Kasumi-1 (cell line): ENCODE measurements around the gene IMMP2L.
"Not testable (repeated sequence)": the region's sequence is repeated elsewhere in the genome, so short reads cannot be mapped to it uniquely, and the experiment has no call there.

Experiments
- DNase-seq, 2 experiments: peaks; one replicate each; lab custom pipeline; 2025; lab: John Stamatoyannopoulos, UW

The IMMP2L gene

DNA sequence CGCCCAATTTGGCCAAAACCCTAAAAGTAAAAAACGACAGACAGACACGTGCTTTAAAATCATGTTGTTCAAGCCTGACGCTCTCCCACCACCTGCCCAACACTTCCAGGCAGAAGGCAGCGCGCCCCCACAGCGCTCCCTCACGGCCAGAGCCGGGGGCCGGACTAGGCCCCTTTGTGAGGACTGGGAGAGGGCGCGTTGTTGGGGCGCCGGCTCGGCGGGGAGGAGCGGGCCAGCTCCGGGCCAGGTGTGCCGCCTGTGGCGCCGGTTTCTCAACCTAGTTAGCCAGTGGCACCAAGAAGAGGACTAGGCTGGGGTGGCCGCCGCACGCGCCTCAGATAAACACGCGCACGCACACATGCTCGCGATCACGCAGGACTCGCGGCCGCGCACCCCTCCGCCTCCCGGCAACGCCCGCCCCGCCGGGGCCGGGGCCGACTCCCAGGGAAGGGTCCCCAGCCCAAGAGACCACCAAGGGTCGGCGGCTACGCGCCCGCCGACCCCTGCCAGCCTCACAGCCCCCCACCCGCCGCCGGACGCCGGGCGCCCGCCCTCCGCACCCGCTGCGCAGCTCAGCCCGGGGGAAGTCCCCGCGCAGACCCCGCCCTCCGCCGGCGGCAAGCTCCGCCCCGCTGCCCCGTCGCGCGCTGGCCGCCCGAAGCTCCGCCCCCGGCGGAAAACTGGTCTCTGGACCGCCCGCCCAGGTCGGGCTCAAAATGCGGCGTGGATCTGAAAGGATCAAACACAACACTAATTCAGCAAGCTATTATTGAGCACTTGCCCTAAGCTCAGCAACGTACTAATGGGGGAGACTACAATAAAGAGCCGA is at the start of gene IMMP2L:
Gene IMMP2L, minus strand, starts transcription at position 589 of the 829 bp plus-strand sequence.
- DNase-seq: peak; percentile 65 to 74

DNA sequence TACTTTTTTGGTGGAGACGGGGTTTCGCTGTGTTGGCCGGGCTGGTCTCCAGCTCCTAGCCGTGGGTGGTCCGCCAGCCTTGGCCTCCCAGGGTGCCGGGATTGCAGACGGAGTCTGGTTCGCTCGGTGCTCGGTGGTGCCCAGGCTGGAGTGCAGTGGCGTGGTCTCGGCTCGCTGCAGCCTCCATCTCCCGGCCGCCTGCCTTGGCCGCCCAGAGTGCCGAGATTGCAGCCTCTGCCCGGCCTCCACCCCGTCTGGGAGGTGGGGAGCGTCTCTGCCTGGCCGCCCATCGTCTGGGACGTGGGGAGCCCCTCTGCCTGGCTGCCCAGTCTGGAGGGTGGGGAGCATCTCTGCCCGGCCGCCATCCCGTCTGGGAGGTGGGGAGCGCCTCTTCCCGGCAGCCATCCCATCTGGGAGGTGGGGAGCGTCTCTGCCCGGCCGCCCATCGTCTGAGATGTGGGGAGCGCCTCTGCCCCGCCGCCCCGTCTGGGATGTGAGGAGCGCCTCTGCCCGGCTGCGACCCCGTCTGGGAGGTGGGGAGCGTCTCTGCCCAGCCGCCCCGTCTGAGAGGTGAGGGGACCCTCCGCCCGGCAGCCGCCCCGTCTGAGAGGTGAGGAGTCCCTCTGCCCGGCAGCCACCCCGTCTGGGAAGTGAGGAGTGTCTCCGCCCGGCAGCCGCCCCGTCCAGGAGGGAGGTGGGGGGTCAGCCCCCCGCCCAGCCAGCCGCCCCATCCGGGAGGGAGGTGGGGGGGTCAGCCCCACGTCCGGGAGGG is 47.4 kb upstream of the IMMP2L start:
- not testable (repeated sequence) for DNase-seq

DNA sequence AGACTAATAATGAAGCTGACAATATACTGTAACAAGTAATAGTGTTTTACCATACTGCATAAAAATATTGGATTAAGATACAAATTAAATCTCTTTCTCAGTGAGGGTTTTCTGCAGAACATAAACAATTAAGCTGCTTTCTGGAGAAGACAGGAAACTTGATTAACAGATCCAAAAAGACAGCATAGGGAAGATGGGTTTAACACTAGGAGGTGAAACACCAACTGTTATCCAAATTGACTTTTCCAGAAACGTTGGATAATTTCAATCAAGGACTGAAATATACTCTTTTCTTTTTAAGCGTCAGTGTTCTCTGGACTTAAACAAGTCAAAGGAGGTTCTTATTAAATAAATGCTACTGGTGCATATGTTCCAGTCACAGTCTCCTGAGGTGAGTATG is 45.3 kb upstream of the IMMP2L start:
- no peak for DNase-seq

DNA sequence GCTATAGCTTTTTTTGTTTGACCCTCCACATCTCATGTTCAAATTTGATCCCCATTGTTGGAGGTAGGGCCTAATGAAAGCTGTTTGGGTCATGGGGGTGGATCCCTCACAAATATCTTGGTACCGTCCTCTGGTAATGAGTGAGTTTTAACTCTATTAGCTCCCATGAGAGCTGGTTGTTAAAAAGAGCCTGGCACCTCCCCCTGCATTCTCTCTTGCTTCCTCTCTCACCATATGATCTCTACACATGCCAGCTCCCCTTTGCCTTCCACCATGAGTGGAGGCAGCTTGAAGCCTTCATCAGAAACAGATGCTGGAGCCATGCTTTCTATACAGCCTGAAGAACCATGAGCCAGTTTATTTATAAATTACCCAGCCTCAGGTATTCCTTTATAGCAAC is 43.0 kb upstream of the IMMP2L start:
- no peak for DNase-seq

DNA sequence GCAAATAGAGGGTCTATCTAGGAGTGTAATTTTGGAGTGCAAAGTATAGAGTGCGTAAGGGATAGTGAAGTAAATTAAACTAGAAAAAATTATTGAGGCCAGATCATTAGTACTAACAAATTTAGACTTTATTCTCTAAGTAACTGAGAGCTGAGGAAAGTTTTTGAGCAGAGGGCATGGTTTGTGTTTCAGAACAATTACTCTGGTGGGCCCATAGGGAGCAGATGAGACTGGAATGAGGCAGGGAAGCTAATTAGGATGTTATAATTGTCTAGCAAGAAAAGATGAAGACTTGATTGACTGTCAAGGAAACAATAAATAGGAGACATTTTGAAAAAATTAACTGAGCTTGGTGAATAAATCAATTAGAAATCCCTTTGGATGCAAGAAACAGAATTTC is 37.8 kb upstream of the IMMP2L start:
- DNase-seq: no peak

DNA sequence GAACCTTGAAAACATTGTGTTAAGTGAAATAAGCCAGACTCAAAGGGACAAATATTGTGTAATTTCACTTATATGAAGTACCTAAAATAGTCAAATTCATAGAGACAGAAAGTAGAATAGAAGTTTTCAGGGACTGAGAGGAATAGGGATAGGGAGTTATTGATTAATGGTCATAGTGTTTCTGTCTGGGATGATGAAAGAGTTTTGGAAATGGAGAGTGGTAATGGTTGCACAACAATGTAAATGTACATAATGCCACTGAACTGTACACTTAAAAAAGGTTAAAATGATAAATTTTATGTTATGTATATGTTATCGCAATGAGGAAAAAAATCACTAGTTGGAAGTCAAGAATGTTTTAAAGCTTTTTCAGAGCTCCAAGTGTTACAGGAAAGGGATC is 33.5 kb upstream of the IMMP2L start:
- no peak for DNase-seq

DNA sequence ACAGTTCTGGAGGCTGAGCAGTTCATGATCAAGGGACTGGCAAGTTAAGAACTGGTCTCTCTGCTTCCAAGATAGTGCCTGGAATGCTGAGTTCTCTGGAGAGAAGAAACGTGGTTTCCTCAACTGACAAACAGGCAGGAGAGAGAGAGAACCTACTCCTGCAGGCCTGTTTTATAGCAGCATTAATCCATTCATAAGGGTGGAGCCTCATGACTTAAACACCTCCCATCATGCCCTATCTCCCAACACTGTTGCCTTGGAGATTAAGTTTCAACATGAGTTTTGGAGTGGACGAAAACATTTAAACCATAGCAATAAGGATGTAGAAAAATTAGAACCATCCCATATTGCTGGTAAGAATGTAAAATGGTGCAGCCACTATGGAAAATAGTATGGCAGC is 32.3 kb upstream of the IMMP2L start:
- no peak for DNase-seq

DNA sequence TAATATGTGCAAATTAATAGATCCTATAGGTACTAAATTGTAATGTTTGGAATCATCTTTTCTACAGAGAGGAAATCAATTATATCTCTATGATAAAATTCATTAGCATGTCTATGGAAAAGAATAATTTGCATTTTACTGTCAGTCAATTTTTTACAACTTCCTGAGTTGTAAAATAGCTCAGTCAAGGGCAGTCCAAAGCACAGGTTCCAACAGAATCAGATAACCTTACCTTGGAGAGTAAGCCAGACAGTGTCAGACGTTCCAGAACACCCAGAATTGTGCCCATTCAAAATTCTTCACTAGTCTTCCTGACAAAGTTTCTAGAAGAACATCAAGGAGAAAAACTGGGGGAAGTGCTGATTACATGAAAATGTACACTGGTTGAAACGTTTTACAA is 31.1 kb upstream of the IMMP2L start:
- DNase-seq: no peak

DNA sequence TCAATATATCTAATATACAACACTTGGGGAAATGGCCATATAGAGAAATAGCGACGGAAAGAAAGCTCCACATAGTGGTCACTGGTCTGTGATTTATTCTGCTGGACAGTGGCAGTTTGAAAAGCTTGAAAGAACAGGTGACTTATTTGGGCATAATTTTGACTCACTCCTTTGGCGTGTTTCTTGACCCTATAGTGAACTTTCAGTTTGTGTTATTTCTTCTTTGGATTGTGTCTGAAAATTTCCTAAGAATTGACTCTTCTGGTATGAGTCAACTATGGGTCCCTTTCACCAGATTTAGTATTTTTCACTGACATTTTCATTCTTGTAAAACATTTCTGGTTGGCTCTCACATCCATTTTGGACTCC is 25.8 kb upstream of the IMMP2L start:
- DNase-seq: no peak

DNA sequence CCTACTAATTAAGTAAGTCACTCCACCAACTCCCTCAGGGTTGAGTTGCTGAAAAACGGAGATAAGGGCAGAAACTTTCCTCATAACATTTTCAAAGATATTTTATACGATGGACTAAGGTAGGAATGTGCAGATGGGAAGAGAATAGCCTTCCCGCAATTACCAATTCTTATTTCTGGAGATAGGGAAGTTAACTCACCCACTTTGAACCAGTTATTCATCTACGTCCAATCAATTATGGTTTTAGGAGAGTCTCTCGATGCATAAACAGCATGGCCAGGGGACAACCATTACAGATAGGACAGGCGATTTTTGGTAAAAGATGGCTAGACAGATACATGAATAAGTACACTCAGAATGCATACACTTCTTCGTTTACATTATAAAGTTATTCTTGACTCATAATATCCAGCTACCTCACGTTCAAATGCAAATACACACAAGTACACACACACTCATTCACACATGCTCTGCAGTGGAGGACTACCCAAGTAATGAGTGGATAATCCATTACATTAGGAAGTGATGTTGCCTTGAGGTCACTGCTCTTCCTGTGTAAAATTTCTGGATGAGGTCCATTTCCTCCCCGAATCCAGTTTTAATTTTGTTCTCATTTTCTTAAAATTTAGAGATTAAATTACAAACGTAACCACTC is 25.2 kb upstream of the IMMP2L start:
- no peak for DNase-seq

DNA sequence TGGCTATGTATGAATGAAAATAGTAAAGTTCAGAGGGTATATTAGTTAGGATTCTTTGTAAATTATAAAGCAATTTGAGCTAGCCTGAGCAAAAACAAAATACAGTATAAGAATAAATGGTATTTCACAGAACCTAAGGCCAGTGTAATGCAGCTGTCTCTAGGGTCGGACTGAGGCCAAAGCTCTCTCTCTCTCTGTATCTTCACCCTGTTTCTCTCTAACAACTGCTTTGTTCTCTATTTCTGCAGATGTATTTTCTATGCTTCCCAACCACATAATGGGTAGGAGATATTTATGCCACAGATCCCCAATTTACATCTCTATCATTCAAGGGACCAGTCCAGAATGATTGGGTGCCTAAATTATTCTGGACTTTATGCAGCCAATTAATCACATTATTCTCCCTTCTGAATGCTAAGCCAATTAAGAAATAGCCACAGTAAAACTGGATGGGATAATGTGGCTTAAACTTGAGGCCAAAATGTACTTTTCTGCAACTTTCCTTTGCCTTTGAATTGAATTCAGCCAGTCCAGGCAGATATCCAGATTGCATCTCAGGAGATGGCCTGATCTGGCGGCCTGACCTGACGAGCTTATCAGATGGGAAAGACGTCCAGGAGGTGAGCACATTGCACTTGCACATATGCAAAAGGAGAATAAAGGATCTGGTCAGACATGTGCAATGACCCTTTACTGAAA is 24.6 kb upstream of the IMMP2L start:
- DNase-seq: no peak

DNA sequence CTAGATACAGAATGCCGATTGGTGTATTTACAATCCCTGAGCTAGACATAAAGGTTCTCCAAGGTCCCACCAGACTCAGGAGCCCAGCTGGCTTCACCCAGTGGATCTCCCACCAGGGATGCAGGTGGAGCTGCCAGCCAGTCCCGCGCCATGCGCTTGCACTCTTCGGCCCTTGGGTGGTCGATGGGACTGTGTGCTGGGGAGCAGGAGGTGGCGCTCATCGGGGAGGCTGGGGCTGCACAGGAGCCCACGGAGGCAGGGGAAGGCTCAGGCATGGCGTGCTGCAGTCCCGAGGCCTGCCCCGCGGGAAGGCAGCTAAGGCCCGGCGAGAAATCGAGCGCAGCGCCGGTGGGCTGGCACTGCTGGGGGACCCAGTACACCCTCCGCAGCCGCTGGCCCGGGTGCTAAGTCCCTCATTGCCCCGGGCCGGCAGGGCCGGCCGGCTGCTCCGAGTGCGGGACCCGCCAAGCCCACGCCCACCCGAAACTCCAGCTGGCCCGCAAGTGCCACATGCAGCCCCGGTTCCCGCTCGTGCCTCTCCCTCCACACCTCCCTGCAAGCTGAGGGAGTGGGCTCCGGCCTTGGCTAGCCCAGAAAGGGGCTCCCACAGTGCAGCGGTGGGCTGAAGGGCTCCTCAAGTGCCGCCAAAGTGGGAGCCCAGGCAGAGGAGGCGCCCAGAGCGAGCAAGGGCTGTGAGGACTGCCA is 19.6 kb upstream of the IMMP2L start:
- DNase-seq: not testable (repeated sequence)

DNA sequence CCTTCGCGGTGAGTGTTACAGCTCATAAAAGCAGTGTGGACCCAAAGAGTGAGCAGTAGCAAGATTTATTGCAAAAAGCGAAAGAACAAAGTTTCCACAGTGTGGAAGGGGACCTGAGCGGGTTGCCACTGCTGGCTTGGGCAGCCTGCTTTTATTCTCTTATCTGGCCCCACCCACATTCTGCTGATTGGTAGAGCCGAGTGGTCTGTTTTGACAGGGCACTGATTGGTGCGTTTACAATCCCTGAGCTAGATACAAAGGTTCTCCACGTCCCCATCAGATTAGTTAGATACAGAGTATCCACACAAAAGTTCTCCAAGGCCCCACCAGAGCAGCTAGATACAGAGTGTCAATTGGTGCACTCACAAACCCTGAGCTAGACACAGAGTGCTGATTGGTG is 18.9 kb upstream of the IMMP2L start:
- not testable (repeated sequence) for DNase-seq

DNA sequence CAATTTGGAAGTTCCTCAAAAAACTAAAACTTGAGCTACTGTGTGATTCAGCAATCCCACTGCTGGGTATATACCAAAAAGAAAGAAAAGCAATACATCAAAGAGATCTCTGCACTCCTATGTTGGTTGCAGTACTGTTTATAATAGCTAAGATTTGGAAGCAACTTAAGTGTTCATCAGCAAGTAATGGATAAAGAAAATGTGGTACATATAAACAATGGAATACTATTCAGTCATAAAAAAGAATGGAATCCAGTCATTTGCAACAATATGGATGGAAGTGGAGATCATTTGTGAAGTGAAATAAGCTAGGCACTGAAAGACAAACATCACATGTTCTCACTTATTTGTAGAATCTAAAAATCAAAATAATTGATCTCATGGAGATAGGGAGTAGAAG is 16.5 kb upstream of the IMMP2L start:
- DNase-seq: no peak

DNA sequence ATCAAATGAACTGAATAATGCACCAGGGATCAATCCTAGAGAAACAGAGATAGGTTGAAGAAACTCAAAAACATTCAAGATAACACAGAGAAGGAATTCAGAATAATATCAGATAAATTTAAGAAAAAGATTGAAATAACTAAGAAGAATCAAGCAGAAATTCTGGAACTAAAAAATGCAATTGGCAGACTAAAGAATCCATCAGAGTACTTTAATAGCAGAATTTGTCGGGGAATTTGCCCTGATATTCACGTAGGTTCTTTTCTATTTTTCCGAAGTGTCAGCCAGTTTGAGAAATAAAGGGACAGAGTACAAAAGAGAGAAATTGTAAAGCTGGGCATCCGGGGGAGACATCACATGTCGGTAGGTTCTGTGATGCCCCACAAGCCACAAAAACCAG is 9.4 kb upstream of the IMMP2L start:
- no peak for DNase-seq

DNA sequence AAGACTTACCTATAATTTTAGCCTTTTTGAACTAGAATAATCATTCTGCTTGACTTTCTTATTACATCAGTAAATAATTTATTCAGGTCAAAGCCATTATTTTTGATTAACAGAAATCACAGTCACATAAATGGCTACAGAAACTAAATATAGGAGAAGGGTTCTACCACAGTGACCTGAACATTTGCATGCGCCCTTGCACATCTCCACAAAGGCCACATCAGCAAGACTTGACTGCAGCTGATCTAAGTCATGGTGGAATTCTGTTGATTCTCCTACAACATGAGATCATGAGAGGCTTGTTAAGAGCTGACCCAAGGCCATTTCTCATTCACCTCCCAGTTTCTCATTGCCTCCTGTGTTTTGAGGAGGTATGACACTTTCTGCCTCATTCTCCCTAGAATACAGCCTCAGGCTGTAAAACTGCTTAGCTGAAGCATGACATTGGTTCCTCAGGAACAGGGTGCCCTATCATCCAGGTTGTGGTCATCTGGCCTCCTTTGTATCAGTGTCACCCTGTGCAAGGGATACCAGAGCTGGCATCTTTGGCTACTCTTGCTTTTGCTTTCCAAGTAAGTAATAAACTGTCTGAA is 6.7 kb upstream of the IMMP2L start:
- DNase-seq: no peak

DNA sequence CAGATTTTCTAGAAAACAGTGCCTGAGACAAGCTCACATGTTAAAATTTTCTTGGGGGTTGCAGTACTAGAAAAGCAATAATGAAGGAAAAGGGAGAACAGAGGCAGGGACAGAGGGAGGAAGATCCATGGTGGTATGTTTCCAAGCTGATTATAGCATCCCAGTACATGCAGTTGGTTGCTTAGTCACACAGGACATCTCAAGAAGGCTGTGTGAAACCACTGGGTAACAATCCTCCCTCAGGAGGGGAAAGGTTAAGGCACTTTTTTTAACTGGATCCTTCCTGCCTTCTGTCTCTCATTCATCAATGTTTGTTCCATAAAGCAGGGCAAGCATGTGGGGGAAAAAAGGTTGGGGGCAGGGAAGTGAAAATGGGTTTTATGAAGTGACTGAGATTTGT is 6.1 kb upstream of the IMMP2L start:
- DNase-seq: no peak

DNA sequence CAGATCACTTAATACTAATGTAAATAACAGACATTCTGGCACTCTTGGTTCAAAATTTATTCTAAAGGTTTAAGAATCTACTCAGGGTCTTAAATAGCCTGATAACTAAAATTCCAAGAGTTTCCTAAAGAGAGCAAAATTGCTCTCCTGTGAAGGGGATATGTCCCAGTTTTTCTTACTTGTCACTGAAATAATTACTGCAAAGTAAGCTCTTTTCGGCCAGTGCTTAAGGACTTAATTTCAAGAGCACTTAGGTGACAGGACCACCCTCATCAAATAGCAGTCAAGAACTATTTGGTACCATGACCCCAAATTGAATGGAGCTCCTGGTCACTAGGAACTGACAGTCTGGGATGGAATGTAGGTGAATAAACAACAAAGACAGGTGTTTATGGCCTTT is 1.8 kb upstream of the IMMP2L start:
- DNase-seq: no peak

DNA sequence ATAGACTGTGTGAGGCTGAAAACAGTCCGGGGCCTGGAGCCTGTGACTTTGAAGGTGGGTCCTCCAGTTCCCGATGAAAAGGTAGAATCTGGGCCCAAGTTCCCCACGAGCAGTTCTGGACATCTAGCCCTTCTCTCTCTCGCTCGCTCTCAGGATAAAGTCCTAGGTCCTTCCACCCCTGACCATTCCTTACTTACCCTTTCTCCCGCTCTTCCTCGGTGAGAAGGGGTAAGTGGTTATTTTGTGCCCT is 713 bp downstream of the IMMP2L start:
- no peak for DNase-seq

DNA sequence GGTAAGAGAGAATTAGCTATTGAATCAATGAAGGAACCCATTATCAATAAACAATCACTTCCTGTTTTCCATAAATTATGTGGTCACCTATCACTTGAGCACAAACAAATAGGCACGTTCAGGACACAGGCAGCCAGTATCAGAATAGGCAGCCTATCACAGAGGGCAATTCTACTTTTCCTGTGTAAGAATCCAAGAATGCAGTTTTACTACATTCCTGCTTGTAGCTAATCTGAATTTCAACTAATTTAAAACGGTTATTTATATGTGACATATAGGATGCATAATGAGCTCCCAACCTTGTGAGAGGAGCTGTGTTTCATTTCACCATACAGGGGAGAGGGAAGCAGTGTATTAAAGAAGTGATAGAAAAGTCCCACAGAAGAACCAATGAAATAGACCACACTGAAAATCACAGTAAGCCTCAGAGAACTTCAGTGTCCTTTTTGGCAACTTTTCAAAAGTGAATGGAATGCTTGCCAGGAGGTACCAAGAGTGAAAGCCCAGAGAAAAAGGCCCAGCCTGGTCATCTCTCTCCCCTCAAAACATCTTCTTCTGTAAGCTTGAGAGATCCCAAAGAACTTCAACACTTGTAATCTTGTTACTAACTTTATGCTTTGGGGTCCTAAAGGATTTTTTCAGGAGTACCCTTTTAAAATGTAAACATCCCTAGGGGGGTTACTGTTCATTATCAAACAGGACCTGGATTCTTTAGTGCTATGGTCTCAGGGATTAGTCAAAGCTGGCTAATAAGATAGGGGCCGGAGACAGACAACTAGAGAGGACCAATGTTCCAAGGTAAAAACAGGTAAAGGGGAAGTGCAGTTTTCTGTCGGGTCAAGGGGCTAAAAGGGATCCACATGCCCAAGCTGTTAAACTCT is 1.3 kb downstream of the IMMP2L start:
- DNase-seq: peak; percentile 7 to 37

DNA sequence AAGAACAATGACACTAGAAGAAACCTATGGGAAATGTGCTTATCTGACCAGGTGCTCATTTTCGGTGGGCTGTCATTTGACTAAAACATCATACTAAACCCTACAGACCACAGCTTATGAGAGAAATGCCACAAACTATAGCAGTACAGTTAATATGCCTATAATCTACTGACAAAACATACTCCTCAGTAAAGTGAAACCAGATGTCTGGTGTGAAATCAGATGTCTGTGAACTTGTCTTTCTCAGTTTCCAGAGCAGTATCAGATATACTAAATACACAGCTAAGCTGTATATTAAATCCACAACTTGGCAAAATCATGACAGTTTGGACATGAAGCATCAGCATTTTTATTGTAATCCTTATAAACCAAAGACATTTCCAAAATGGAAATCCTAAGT is 3.3 kb downstream of the IMMP2L start:
- no peak for DNase-seq
